A673 (cell line): Measurements from ENCODE around the gene PLAC8. TPM values are rescaled to one million over a fixed set of nuclear protein-coding genes. Genes with fewer than 3 reads are reported as not detected.

Experiments
- BruUV-seq: library from RNA; stranded (reverse); fragments of 400-500 nt; replicated peaks from 2 replicates; lab custom pipeline; 2021; lab: Mats Ljungman, UMichigan
- CTCF ChIA-PET: fragments of 300-600 bp; sonication (Branson Sonifier 250); formaldehyde crosslinking; loops from one replicate; lab custom pipeline; 2022; ENCODE audit warnings: antibody characterized with exemption; lab: Charles Lee
- POLR2A ChIA-PET: fragments of 300-600 bp; sonication (Branson Sonifier 250); formaldehyde crosslinking; loops from one replicate; lab custom pipeline; 2022; ENCODE audit warnings: antibody characterized with exemption; ENCODE audit not compliant: low non-redundant PET; lab: Charles Lee
- DNase-seq: peaks from one replicate; pipeline ENCODE4 v3.0.0-alpha.2; 2015; ENCODE audit warnings: low spot score
- H3K27ac ChIP-seq: fragments of 200-600 bp; sonication (generic); 2 replicates; pipeline ENCODE4 v1.5.1; 2016; ENCODE audit warnings: mixed run types, low read depth, mild to moderate bottlenecking, mixed read lengths, antibody characterized with exemption, low read length; ENCODE audit not compliant: poor library complexity, severe bottlenecking
- H3K27me3 ChIP-seq: fragments of 200-600 bp; sonication (generic); replicated peaks from 2 replicates; pipeline ENCODE4 v1.6.1; 2017; ENCODE audit warnings: mixed run types, low read depth, mild to moderate bottlenecking, mixed read lengths, antibody characterized with exemption, low read length; ENCODE audit not compliant: insufficient read depth, poor library complexity
- H3K36me3 ChIP-seq: fragments of 200-600 bp; sonication (generic); 2 replicates; pipeline ENCODE4 v1.6.1; 2016; ENCODE audit warnings: mixed run types, mild to moderate bottlenecking, mixed read lengths, antibody characterized with exemption, low read length; ENCODE audit not compliant: insufficient read depth, poor library complexity, severe bottlenecking
- H3K4me1 ChIP-seq: fragments of 200-600 bp; sonication (generic); 2 replicates; pipeline ENCODE4 v1.6.1; 2017; ENCODE audit warnings: mixed run types, mild to moderate bottlenecking, mixed read lengths, antibody characterized with exemption, low read length; ENCODE audit not compliant: insufficient read depth, poor library complexity, severe bottlenecking
- H3K4me3 ChIP-seq: fragments of 200-600 bp; sonication (generic); 2 replicates; pipeline ENCODE4 v1.5.1; 2016; ENCODE audit warnings: low read depth, mixed run types, mild to moderate bottlenecking, mixed read lengths, low read length; ENCODE audit not compliant: poor library complexity, severe bottlenecking
- H3K9me3 ChIP-seq: fragments of 200-600 bp; sonication (generic); 2 replicates; pipeline ENCODE4 v1.6.1; 2016; ENCODE audit warnings: mixed run types, low read depth, mild to moderate bottlenecking, mixed read lengths, antibody characterized with exemption, low read length; ENCODE audit not compliant: poor library complexity, severe bottlenecking
- EZH2 ChIP-seq: fragments of 200-600 bp; sonication (generic); IDR thresholded peaks from 2 replicates; pipeline ENCODE4 v1.6.1; 2017; ENCODE audit warnings: borderline replicate concordance, low read depth, mild to moderate bottlenecking, mixed read lengths, antibody characterized with exemption, low read length; ENCODE audit not compliant: poor library complexity, severe bottlenecking
- intact Hi-C: fragments of 100-400 bp; cut with micrococcal nuclease; formaldehyde crosslinking; loops from one replicate; pipeline ENCODE4 v1.10.0; 2022; ENCODE audit not compliant: unreplicated experiment
- total RNA-seq: library from RNA; stranded (reverse); gene quantifications from 2 replicates; pipeline ENCODE4 v1.2.3, GENCODE V29; 2021
- TF ChIP-seq, protein P1 (sequence below): fragments of 300-800, 200-600 bp; sonication (generic); conservative IDR thresholded peaks from 2 replicates; pipeline ENCODE4 v1.5.1; 2017; ENCODE audit warnings: low read depth, mild to moderate bottlenecking, antibody characterized with exemption, low read length, moderate library complexity, mixed read lengths

The PLAC8 gene
- total RNA-seq, 1 experiment from 2014 or later: 0.41 TPM

DNA sequence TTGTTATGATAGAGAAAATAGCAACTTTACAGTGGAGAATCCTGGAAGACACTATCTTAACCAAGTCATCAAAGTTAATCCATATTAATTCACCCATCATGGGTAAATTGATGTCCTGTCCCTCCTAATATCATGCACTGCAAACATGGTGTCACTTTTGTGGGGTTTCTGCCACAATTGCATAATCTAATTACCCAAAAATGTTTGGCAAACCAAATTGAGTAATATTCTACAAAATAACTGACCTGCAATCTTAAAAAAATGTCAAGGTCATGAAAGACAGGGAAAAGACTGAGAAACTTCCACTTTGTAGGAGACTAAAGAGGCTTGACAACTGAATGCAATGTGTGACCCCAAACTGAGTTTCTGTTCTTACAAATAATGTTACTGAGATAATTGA lies 37.1 kb upstream of the PLAC8 start:
- no peak overlapping the region for H3K4me3 ChIP-seq
- intact Hi-C loops: no loop called here
- H3K27ac ChIP-seq: no peak overlapping the region
- POLR2A ChIA-PET: no interaction called here
- CTCF ChIA-PET: no interaction called here
- H3K4me1 ChIP-seq: no peaks in the 10 kb centered on the region
- TF ChIP-seq, protein P1, sequence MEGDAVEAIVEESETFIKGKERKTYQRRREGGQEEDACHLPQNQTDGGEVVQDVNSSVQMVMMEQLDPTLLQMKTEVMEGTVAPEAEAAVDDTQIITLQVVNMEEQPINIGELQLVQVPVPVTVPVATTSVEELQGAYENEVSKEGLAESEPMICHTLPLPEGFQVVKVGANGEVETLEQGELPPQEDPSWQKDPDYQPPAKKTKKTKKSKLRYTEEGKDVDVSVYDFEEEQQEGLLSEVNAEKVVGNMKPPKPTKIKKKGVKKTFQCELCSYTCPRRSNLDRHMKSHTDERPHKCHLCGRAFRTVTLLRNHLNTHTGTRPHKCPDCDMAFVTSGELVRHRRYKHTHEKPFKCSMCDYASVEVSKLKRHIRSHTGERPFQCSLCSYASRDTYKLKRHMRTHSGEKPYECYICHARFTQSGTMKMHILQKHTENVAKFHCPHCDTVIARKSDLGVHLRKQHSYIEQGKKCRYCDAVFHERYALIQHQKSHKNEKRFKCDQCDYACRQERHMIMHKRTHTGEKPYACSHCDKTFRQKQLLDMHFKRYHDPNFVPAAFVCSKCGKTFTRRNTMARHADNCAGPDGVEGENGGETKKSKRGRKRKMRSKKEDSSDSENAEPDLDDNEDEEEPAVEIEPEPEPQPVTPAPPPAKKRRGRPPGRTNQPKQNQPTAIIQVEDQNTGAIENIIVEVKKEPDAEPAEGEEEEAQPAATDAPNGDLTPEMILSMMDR: no peak
- no peaks in the 10 kb centered on the region for H3K27me3 ChIP-seq
- no peaks in the 10 kb centered on the region for H3K36me3 ChIP-seq
- no peak for DNase-seq
- H3K9me3 ChIP-seq: no peaks in the 10 kb centered on the region
- no TSS peak for BruUV-seq

DNA sequence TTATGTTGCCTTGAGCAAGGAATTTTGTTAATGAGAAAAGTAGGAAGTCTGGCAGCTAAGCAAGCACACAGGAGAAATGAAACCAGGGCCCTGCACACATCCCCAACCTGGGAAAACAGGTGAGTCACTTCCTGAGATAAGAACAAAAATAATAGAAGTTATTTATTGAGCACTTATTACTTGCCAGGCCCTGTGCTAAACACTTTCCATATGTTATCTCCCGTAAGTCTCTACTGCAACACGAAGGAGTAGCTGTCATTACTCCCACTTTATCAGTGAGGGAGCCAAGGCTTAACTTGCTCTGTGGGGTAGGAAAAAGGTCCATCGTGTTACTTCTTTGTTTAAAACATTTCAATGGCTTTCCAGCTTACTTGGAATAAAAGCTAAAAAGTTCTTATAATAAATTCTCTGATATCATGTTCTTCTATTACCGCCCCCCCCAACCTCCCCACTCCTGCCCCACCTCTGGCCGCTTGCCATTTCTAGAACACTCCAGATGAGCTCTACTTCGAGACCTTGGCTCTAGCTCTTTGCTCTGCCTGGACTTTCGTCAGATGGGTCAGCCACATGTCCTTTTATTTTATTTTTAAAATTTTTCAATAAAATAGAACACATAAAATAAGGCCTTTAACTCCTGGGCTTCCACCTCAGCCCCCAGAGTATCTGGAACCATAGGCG lies 36.3 kb upstream of the PLAC8 start:
- intact Hi-C loops: no loop called here
- Histone ChIP-seq H3K4me3 (no peak overlapping the region), H3K4me1 (no peaks in the 10 kb centered on the region), H3K36me3 (no peaks in the 10 kb centered on the region), H3K9me3 (no peaks in the 10 kb centered on the region), H3K27ac (no peak overlapping the region), H3K27me3 (no peaks in the 10 kb centered on the region)
- TF ChIP-seq, protein P1: no peak
- TF ChIP-seq EZH2: no peak
- peak; percentile 0 for DNase-seq
- CTCF ChIA-PET: no interaction called here
- POLR2A ChIA-PET: no interaction called here
- BruUV-seq: no TSS peak

DNA sequence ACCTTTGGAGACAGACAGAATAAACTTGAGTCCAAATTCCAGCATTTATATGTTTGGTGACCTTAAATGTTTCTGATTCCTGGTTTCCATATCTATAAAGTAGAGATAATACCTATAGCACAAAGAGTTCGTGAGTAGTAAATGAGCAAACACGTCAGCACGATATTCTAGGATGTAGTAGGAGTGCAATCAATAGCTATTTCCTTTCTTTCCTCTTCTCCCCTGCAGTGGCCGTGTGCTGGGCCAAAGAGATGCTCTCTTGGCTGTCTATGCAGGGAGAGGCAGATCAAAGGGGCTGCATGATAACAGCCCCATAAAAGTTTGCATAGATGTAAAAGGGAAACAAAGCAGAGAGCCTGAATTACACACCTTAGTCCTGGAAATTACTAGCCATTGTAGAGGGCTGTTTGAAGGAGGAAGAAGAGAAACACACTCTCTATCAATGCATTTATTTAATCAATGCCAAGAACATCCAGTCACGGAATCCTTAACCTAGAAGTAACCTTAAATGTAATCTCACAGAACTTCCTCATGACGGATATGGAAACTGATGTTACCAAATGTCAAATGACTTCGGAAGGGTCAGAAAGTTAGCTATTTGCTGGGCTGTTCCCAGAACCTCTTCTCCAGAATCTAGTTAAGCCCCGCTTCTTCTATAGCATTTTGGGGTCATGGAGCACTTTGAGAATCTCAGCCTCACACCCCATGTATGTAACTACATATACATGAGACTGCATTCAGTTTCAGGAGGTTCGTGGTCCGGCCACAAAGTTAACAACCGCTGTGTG lies 35.5 kb upstream of the PLAC8 start:
- no peak overlapping the region for H3K4me3 ChIP-seq
- POLR2A ChIA-PET: no interaction called here
- no peak for DNase-seq
- H3K36me3 ChIP-seq: no peaks in the 10 kb centered on the region
- H3K9me3 ChIP-seq: no peaks in the 10 kb centered on the region
- H3K27me3 ChIP-seq: no peaks in the 10 kb centered on the region
- no TSS peak for BruUV-seq
- no peak overlapping the region for H3K27ac ChIP-seq
- no peaks in the 10 kb centered on the region for H3K4me1 ChIP-seq
- no peak for TF ChIP-seq EZH2
- TF ChIP-seq, protein P1: no peak
- intact Hi-C loops: no loop called here
- CTCF ChIA-PET: no interaction called here
